Colonic mucosa (tissue), 4 donors: ENCODE data around the gene SCAMP4. TPM values are rescaled to one million over a fixed set of nuclear protein-coding genes. Genes with fewer than 3 reads are reported as not detected.

Experiments used
- DNase-seq: peaks from one replicate; pipeline ENCODE4 v3.0.0-alpha.2; 2020
- H3K27ac ChIP-seq: fragments of 200-600 bp; one replicate; pipeline ENCODE4 v1.8.0; 2021
- H3K27me3 ChIP-seq: fragments of 200-600 bp; one replicate; pipeline ENCODE4 v1.8.0; 2021
- H3K36me3 ChIP-seq: fragments of 200-600 bp; one replicate; pipeline ENCODE4 v1.8.0; 2021
- H3K4me1 ChIP-seq: fragments of 200-600 bp; one replicate; pipeline ENCODE4 v1.8.0; 2021; ENCODE audit warnings: mild to moderate bottlenecking
- H3K4me3 ChIP-seq: fragments of 200-600 bp; one replicate; pipeline ENCODE4 v1.8.0; 2021
- H3K9ac ChIP-seq, 2 donors: one replicate each; pipeline ENCODE4 v1.7.0; 2013; ENCODE audit warnings: control low read depth in 2 of 2, low read depth in 2 of 2, low read length in 2 of 2
- H3K9me3 ChIP-seq: fragments of 200-600 bp; one replicate; pipeline ENCODE4 v1.8.0; 2021
- intact Hi-C: fragments of 100-400 bp; cut with DNase I; formaldehyde crosslinking; loops from one replicate; pipeline ENCODE4 v1.14.1; 2022
- total RNA-seq, 2 donors: library from RNA; stranded (reverse); fragmentation: NEBNext Ultra II Directional in 1 of 2; extraction: Animal tissue kit (Norgen Biotek cat#: 25700) in 1 of 2; gene quantifications; one replicate each; pipeline ENCODE4 v1.2.1, GENCODE V29; 2021
- TF ChIP-seq, protein P1 (sequence below): fragments of 200-600 bp; IDR thresholded peaks from one replicate; pipeline ENCODE4 v1.8.0; 2022; ENCODE audit warnings: antibody characterized with exemption, mild to moderate bottlenecking
- donor health status: healthy.
- donor health status: DM: no; HTN: no; CAD: no.
- donor health status: DM: no; HTN: no; CAD: no.

SCAMP4 gene
- total RNA-seq, 2 donors from 2014 or later, result 57.4 to 91.8 TPM

- Histone ChIP-seq H3K4me3 (no peak overlapping the region), H3K9me3 (no peaks in the 10 kb centered on the region), H3K27ac (no peak overlapping the region), H3K4me1 (no peaks in the 10 kb centered on the region), H3K36me3 (peaks cover 9% of the 10 kb centered on the region), H3K9ac (no peak overlapping the region), H3K27me3 (no peaks in the 10 kb centered on the region)
- TF ChIP-seq, protein P1, sequence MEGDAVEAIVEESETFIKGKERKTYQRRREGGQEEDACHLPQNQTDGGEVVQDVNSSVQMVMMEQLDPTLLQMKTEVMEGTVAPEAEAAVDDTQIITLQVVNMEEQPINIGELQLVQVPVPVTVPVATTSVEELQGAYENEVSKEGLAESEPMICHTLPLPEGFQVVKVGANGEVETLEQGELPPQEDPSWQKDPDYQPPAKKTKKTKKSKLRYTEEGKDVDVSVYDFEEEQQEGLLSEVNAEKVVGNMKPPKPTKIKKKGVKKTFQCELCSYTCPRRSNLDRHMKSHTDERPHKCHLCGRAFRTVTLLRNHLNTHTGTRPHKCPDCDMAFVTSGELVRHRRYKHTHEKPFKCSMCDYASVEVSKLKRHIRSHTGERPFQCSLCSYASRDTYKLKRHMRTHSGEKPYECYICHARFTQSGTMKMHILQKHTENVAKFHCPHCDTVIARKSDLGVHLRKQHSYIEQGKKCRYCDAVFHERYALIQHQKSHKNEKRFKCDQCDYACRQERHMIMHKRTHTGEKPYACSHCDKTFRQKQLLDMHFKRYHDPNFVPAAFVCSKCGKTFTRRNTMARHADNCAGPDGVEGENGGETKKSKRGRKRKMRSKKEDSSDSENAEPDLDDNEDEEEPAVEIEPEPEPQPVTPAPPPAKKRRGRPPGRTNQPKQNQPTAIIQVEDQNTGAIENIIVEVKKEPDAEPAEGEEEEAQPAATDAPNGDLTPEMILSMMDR, result no peak
- intact Hi-C loops, result no loop called here
- DNase-seq, result no peak
These were observed 69.4 kb downstream of the SCAMP4 start for GRCh38 chr19:1974381-1975161.

- Histone ChIP-seq H3K4me1 (no peaks in the 10 kb centered on the region), H3K36me3 (peaks cover 11% of the 10 kb centered on the region)
- TF ChIP-seq, protein P1, result no peak
These were observed 69.9 kb downstream of the SCAMP4 start for GRCh38 chr19:1975162-1975480.

More at GRCh38 chr19:1975162-1975480, 69.9 kb downstream of the SCAMP4 start:
- H3K27me3 ChIP-seq, result no peaks in the 10 kb centered on the region
- H3K9me3 ChIP-seq, result no peaks in the 10 kb centered on the region
- intact Hi-C loops, result no loop called here
- no peak for DNase-seq
- no peak overlapping the region for H3K9ac ChIP-seq
- no peak overlapping the region for H3K27ac ChIP-seq
- no peak overlapping the region for H3K4me3 ChIP-seq

Other genes starting within 250 kb of the SCAMP4 start
- under 1 TPM in 1 of 2 donors, not detected in 1; 0.05 TPM for gene ONECUT3, start 151.9 kb upstream of the SCAMP4 start, total RNA-seq
- under 1 TPM; 0.15 to 0.42 TPM for gene ATP8B3, start 93.1 kb upstream of the SCAMP4 start, total RNA-seq
- gene REXO1, start 56.9 kb upstream of the SCAMP4 start, total RNA-seq, result 10 to 100 TPM; 42.0 to 51.7 TPM
- 10 to 100 TPM; 31.1 to 34.8 TPM for gene KLF16, start 41.8 kb upstream of the SCAMP4 start, total RNA-seq
- 10 to 100 TPM; 53.3 to 78.5 TPM for gene ABHD17A, start 19.9 kb upstream of the SCAMP4 start, total RNA-seq
- gene ADAT3, start within 50 bp of the SCAMP4 start, total RNA-seq, result 10 to 100 TPM; 14.2 to 24.7 TPM
- 10 to 100 TPM; 55.3 to 61.0 TPM for gene CSNK1G2, start 35.8 kb downstream of the SCAMP4 start, total RNA-seq
- gene BTBD2, start 110.3 kb downstream of the SCAMP4 start, total RNA-seq, result 10 to 100 TPM; 74.5 to 81.5 TPM
- 100 to 1,000 TPM; 358 to 589 TPM for gene MKNK2, start 145.8 kb downstream of the SCAMP4 start, total RNA-seq
- 10 to 100 TPM; 40.0 to 40.5 TPM for gene MOB3A, start 190.9 kb downstream of the SCAMP4 start, total RNA-seq
- 1 to 10 TPM; 2.1 to 4.5 TPM for gene IZUMO4, start 191.5 kb downstream of the SCAMP4 start, total RNA-seq
- 100 to 1,000 TPM; 105 to 137 TPM for gene AP3D1, start 246.2 kb downstream of the SCAMP4 start, total RNA-seq